Stimulated activated naive CD8-positive, alpha-beta T cell treated with anti-CD3 and anti-CD28 coated beads, Interleukin-15, Interleukin-2, amounts not matched to agents 100 ng/mL and 50 ng/mL, for 24 hours (primary cell): ENCODE data around the gene TMEM184C.

Experiments used
- H3K27ac Mint-ChIP-seq: one replicate; pipeline ENCODE4 v1.8.0; 2021; ENCODE audit warnings: mild to moderate bottlenecking, mixed read lengths
- H3K27me3 Mint-ChIP-seq: one replicate; pipeline ENCODE4 v1.8.0; 2021; ENCODE audit warnings: mixed read lengths
- H3K36me3 Mint-ChIP-seq: one replicate; pipeline ENCODE4 v1.8.0; 2021; ENCODE audit warnings: low read depth, mixed read lengths
- H3K4me1 Mint-ChIP-seq: one replicate; pipeline ENCODE4 v1.8.0; 2021; ENCODE audit warnings: low read depth, mixed read lengths
- H3K4me3 Mint-ChIP-seq: one replicate; pipeline ENCODE4 v1.8.0; 2021; ENCODE audit warnings: mild to moderate bottlenecking, mixed read lengths
- H3K9me3 Mint-ChIP-seq: one replicate; pipeline ENCODE4 v1.8.0; 2021; ENCODE audit warnings: mixed read lengths

Gene TMEM184C

DNA sequence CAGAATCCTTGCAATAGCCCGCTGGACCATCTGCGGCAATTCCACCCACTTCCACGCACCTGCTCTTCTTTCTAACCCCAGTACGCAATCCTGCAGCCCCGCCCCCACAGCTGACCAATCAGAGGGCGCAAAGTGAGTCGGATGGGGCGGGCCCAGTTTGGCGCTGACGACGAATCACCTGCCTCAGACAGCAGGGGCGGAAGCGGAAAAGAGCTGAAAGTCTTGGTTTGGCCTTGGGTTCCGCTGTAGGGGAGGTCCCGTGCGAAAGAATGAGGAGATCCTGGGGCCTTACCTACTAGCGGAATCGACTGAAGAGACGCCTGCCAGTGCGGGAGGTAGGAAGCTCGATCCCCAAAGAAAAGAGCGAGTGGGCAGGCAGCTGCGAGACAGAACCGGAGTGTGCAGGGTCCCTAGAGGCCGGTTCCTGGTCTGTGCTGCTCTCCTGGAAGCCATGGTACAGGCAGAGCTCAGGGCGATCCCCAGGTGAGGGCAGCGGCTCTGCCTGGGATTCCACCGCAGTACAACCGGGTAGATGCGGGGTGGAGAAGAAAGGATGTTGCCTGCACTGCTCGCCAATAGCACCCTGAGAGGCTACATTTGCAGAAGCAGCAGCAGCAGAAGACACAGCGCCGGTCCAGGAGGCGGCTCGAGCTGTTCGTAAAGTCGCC lies at the start of gene TMEM184C:
Gene TMEM184C, plus strand, starts transcription at position 225 of the 668 bp plus-strand sequence. CDS start 560 bp downstream, outside the sequence.
- H3K9me3 Mint-ChIP-seq: no peaks in the 10 kb centered on the region
- H3K27me3 Mint-ChIP-seq: peaks cover 11% of the 10 kb centered on the region
- H3K4me3 Mint-ChIP-seq: peak within 1 kb of the TSS; percentile 97
- peaks cover 19% of the 10 kb centered on the region for H3K36me3 Mint-ChIP-seq
- H3K4me1 Mint-ChIP-seq: peaks cover 39% of the 10 kb centered on the region
- H3K27ac Mint-ChIP-seq: peak within 1 kb of the TSS; percentile 93

DNA sequence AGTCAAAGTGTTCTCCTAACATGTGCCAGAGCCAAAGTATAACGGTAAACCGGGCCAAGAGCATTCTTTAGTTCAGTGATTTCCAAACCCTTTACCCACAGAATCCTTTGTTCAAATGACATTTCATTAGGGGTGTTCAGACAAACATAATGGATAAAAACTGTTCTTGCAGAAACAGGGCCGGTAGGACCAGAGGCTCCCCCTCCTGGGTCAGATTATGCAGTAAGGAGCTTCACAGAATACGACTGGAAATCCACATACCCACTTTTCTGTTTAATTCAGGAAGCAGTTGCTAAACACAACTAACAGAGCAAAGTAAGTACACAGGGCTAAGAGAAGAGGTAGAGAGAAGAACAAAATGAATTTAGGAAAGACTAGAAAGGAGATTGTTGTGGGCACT lies 46.6 kb upstream of the TMEM184C start:
- Mint-ChIP-seq H3K4me3 (no peak overlapping the region), H3K4me1 (no peaks in the 10 kb centered on the region), H3K9me3 (peaks cover 5% of the 10 kb centered on the region), H3K27ac (no peak overlapping the region), H3K27me3 (no peaks in the 10 kb centered on the region), H3K36me3 (no peaks in the 10 kb centered on the region)

DNA sequence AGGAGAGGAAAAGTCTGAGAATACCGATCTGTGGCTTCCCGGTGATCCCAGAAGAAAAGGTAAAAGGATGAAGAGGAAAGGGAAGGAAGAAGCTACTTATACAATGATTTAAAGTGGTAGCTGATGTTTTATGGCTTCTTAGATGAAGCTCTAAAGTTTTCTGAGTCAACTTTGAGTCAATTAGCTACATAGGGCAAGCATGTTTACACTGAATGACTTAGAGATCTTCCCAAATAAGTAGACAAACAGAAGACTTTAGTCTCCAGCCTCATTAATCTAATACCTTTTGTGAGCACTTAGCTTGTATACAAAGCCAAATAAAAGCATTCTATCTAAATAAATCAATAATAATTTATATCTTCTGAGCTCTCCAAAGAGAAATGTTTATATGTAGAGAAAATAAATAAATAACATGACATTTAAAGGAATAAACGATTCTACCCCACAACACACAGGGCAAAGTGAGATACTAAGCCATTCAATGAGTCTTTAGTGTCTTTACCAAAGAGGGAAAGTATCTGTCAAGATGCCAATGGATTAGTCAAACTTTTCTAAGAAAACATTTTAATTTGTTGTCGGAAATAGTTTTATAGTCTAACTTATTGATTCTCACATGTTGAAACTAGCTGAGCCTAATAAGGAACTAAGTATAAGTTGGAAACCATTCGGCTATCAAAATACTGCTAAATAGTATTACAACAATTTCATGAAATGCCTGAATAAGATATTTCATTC lies 46.0 kb upstream of the TMEM184C start:
- Mint-ChIP-seq H3K4me1 (no peaks in the 10 kb centered on the region), H3K9me3 (peaks cover 5% of the 10 kb centered on the region), H3K36me3 (no peaks in the 10 kb centered on the region), H3K4me3 (no peak overlapping the region), H3K27me3 (no peaks in the 10 kb centered on the region), H3K27ac (no peak overlapping the region)

DNA sequence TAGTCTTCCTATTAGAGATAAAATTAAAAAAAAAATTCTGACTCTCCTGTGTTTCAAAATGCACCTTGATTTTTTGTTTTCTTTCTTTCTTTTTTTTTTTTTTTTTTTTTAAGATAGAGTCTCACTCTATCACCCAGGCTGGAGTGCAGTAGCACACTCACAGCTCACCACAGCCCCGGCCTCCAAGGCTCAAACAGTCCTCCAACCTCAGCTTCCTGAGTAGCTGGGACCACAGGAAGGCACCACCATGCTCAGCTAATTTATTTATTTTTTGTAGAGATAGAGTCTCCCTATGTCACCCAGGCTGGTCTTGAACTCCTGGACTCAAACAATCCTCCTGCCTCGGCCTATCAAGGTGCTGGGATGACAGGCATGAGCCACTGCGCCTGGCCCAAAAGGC lies 41.1 kb upstream of the TMEM184C start:
- Mint-ChIP-seq H3K9me3 (no peaks in the 10 kb centered on the region), H3K27ac (no peak overlapping the region), H3K4me3 (no peak overlapping the region), H3K4me1 (no peaks in the 10 kb centered on the region), H3K27me3 (no peaks in the 10 kb centered on the region), H3K36me3 (no peaks in the 10 kb centered on the region)

DNA sequence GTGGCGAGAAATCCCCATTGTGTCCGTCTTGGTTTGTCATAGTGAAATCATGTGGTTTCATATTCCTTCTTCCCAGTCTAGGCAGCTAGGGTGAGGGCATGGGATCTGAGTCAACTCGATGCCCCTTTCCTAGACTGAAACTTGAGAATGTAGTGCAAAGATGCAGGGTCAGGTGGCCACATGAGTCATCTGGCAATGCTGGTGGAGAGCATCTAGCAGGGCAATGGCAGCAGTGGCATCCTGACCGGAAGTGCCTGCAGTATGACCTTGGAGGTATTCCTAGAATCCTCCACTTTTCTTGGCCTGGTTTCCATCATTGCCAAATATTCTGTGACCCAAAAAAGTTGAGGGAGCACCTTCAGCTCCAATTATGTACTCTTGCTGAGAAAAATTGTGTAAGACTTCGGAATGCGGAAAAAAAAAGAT lies 39.1 kb upstream of the TMEM184C start:
- Mint-ChIP-seq H3K27ac (no peak overlapping the region), H3K36me3 (no peaks in the 10 kb centered on the region), H3K4me3 (no peak overlapping the region), H3K27me3 (no peaks in the 10 kb centered on the region), H3K9me3 (no peaks in the 10 kb centered on the region), H3K4me1 (no peaks in the 10 kb centered on the region)

GRCh38 chr4:147578593-147578992 lies 38.6 kb upstream of the TMEM184C start:
- H3K9me3 Mint-ChIP-seq: no peaks in the 10 kb centered on the region
- no peaks in the 10 kb centered on the region for H3K4me1 Mint-ChIP-seq
- H3K36me3 Mint-ChIP-seq: no peaks in the 10 kb centered on the region
- H3K27ac Mint-ChIP-seq: no peak overlapping the region
- no peaks in the 10 kb centered on the region for H3K27me3 Mint-ChIP-seq
- H3K4me3 Mint-ChIP-seq: no peak overlapping the region

- Mint-ChIP-seq H3K4me1 (no peaks in the 10 kb centered on the region), H3K4me3 (no peak overlapping the region), H3K36me3 (no peaks in the 10 kb centered on the region), H3K27me3 (peaks cover 4% of the 10 kb centered on the region), H3K9me3 (no peaks in the 10 kb centered on the region), H3K27ac (no peak overlapping the region)
These were observed 36.8 kb upstream of the TMEM184C start for GRCh38 chr4:147580396-147580795.

- Mint-ChIP-seq H3K4me3 (no peak overlapping the region), H3K9me3 (no peaks in the 10 kb centered on the region), H3K36me3 (no peaks in the 10 kb centered on the region)
These were observed 35.4 kb upstream of the TMEM184C start for GRCh38 chr4:147581606-147582350.

GRCh38 chr4:147582386-147583060 lies 34.7 kb upstream of the TMEM184C start:
- H3K4me1 Mint-ChIP-seq: no peaks in the 10 kb centered on the region
- H3K4me3 Mint-ChIP-seq: no peak overlapping the region
- no peaks in the 10 kb centered on the region for H3K9me3 Mint-ChIP-seq
- H3K36me3 Mint-ChIP-seq: no peaks in the 10 kb centered on the region
- no peak overlapping the region for H3K27ac Mint-ChIP-seq
- H3K27me3 Mint-ChIP-seq: peaks cover 4% of the 10 kb centered on the region

More at GRCh38 chr4:147581606-147582350, 35.4 kb upstream of the TMEM184C start:
- H3K27ac Mint-ChIP-seq: no peak overlapping the region
- peaks cover 4% of the 10 kb centered on the region for H3K27me3 Mint-ChIP-seq
- H3K4me1 Mint-ChIP-seq: no peaks in the 10 kb centered on the region

- no peak overlapping the region for H3K27ac Mint-ChIP-seq
- no peaks in the 10 kb centered on the region for H3K9me3 Mint-ChIP-seq
- peaks cover 4% of the 10 kb centered on the region for H3K27me3 Mint-ChIP-seq
- H3K36me3 Mint-ChIP-seq: no peaks in the 10 kb centered on the region
- H3K4me1 Mint-ChIP-seq: no peaks in the 10 kb centered on the region
- H3K4me3 Mint-ChIP-seq: no peak overlapping the region
These were observed 33.3 kb upstream of the TMEM184C start for GRCh38 chr4:147583876-147584275.

GRCh38 chr4:147586032-147586431 lies 31.2 kb upstream of the TMEM184C start:
- H3K4me1 Mint-ChIP-seq: no peaks in the 10 kb centered on the region
- H3K36me3 Mint-ChIP-seq: no peaks in the 10 kb centered on the region
- no peak overlapping the region for H3K4me3 Mint-ChIP-seq
- peaks cover 4% of the 10 kb centered on the region for H3K27me3 Mint-ChIP-seq
- no peak overlapping the region for H3K27ac Mint-ChIP-seq
- no peaks in the 10 kb centered on the region for H3K9me3 Mint-ChIP-seq

DNA sequence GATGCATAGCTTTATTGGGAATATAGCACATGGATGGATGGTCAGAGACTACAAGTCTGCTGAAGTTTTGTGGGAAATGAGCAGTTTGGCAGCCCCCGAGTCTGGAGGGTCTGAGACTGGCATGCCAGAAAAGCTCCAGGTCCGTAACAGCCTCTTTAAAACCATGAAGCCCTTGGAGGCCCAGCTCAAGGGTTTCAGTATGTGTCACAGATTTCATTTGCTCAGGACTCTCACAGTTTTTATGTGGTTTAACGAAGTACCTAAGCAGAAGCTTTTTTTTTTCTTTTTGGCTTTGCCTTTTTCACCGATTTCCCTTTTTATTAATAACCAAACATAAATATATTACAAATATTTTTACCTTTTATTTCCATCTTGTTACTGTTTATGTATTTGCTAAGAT lies 30.6 kb upstream of the TMEM184C start:
- Mint-ChIP-seq H3K9me3 (no peaks in the 10 kb centered on the region), H3K4me1 (no peaks in the 10 kb centered on the region), H3K36me3 (no peaks in the 10 kb centered on the region), H3K4me3 (no peak overlapping the region), H3K27ac (no peak overlapping the region), H3K27me3 (peaks cover 4% of the 10 kb centered on the region)

DNA sequence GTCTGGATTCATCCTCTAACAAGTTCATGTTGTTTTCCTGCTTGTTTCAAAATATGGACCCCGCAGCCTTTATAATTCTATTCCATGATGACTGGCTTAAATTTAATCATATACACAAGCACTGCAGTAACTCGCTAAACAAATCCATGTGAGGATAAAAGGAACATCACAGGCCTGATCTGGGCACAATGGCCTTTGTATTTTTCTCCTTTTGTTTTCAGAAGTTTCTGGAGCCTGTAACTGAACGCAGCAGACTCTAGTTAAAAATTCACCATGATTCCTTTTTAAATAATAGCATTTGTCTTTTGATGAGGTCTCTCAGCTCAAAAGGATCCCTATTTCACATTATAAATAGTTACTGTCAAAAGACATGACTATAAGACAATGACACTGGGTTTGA lies 30.2 kb upstream of the TMEM184C start:
- no peaks in the 10 kb centered on the region for H3K4me1 Mint-ChIP-seq
- peaks cover 4% of the 10 kb centered on the region for H3K27me3 Mint-ChIP-seq
- no peaks in the 10 kb centered on the region for H3K36me3 Mint-ChIP-seq
- H3K9me3 Mint-ChIP-seq: no peaks in the 10 kb centered on the region
- H3K4me3 Mint-ChIP-seq: no peak overlapping the region
- H3K27ac Mint-ChIP-seq: no peak overlapping the region

- no peaks in the 10 kb centered on the region for H3K4me1 Mint-ChIP-seq
These were observed 27.6 kb upstream of the TMEM184C start for GRCh38 chr4:147589586-147589985.

More at GRCh38 chr4:147589586-147589985, 27.6 kb upstream of the TMEM184C start:
- Mint-ChIP-seq H3K4me3 (no peak overlapping the region), H3K36me3 (no peaks in the 10 kb centered on the region), H3K9me3 (no peaks in the 10 kb centered on the region), H3K27ac (no peak overlapping the region), H3K27me3 (no peaks in the 10 kb centered on the region)
